Measurements from ENCODE around the gene WASHC1. TPM values are rescaled to one million over a fixed set of nuclear protein-coding genes. Genes with fewer than 3 reads are reported as not detected.
"Not testable (repeated sequence)": the region's sequence is repeated elsewhere in the genome, so short reads cannot be mapped to it uniquely, and the experiment has no call there.

The WASHC1 gene
- total and polyA plus RNA-seq, 7 experiments from 2014 or later = 1.4 to 41.9 (median 19.7) TPM

- H3K4me3 ChIP-seq (ENCODE audit: low read length); DNase-seq; H3K9me3 Mint-ChIP-seq; H3K36me3 ChIP-seq (ENCODE audit: control insufficient read depth in 2 of 3, insufficient read depth in 3 of 3, low read length in 3 of 3); CTCF ChIA-PET; H3K36me3 Mint-ChIP-seq; H3K9me3 ChIP-seq (ENCODE audit: control insufficient read depth in 2 of 3, low read length in 3 of 3); H3K4me3 Mint-ChIP-seq; ATAC-seq; H3K27me3 ChIP-seq (ENCODE audit: control insufficient read depth in 2 of 2, insufficient read depth in 2 of 2, low read length in 2 of 2); POLR2A ChIA-PET; intact Hi-C loops (cut with micrococcal nuclease); H3K4me1 Mint-ChIP-seq; H3K4me1 ChIP-seq (ENCODE audit: control insufficient read depth in 2 of 2, insufficient read depth in 2 of 2, low read length in 2 of 2); H3K27ac ChIP-seq (ENCODE audit: low read depth, low read length); H3K27ac Mint-ChIP-seq: not testable (repeated sequence)
- peaks cover 0 to 18% (median 0%) of the 10 kb centered on the region in 5 donors for H3K27me3 Mint-ChIP-seq
These were observed 23.4 kb upstream of the WASHC1 start for GRCh38 chr9:52678-53077.

GRCh38 chr9:48190-48842 is 19.1 kb upstream of the WASHC1 start:
- H3K9me3 Mint-ChIP-seq; H3K36me3 Mint-ChIP-seq; intact Hi-C loops (cut with micrococcal nuclease); H3K4me3 ChIP-seq (ENCODE audit: low read length); POLR2A ChIA-PET; H3K4me1 ChIP-seq (ENCODE audit: control insufficient read depth in 2 of 2, insufficient read depth in 2 of 2, low read length in 2 of 2); H3K27me3 ChIP-seq (ENCODE audit: control insufficient read depth in 2 of 2, insufficient read depth in 2 of 2, low read length in 2 of 2); H3K27ac Mint-ChIP-seq; H3K4me1 Mint-ChIP-seq; H3K36me3 ChIP-seq (ENCODE audit: control insufficient read depth in 2 of 3, insufficient read depth in 3 of 3, low read length in 3 of 3); ATAC-seq; CTCF ChIA-PET; DNase-seq; H3K27ac ChIP-seq (ENCODE audit: low read depth, low read length); H3K4me3 Mint-ChIP-seq; H3K9me3 ChIP-seq (ENCODE audit: control insufficient read depth in 2 of 3, low read length in 3 of 3): not testable (repeated sequence)
- peaks cover 0 to 21% (median 0%) of the 10 kb centered on the region in 5 donors for H3K27me3 Mint-ChIP-seq

GRCh38 chr9:46639-47271 is 17.5 kb upstream of the WASHC1 start:
- POLR2A ChIA-PET; H3K27me3 ChIP-seq (ENCODE audit: control insufficient read depth in 2 of 2, insufficient read depth in 2 of 2, low read length in 2 of 2); H3K4me3 ChIP-seq (ENCODE audit: low read length); H3K36me3 Mint-ChIP-seq; H3K27ac Mint-ChIP-seq; H3K27ac ChIP-seq (ENCODE audit: low read depth, low read length); H3K9me3 Mint-ChIP-seq; H3K4me1 Mint-ChIP-seq; CTCF ChIA-PET; H3K4me1 ChIP-seq (ENCODE audit: control insufficient read depth in 2 of 2, insufficient read depth in 2 of 2, low read length in 2 of 2); intact Hi-C loops (cut with micrococcal nuclease); H3K9me3 ChIP-seq (ENCODE audit: control insufficient read depth in 2 of 3, low read length in 3 of 3); H3K4me3 Mint-ChIP-seq; H3K36me3 ChIP-seq (ENCODE audit: control insufficient read depth in 2 of 3, insufficient read depth in 3 of 3, low read length in 3 of 3); DNase-seq; ATAC-seq: not testable (repeated sequence)
- H3K27me3 Mint-ChIP-seq = peaks cover 0 to 30% (median 0%) of the 10 kb centered on the region in 5 donors

GRCh38 chr9:46164-46563 is 16.9 kb upstream of the WASHC1 start:
- CTCF ChIA-PET; ATAC-seq; H3K9me3 Mint-ChIP-seq; H3K36me3 ChIP-seq (ENCODE audit: control insufficient read depth in 2 of 3, insufficient read depth in 3 of 3, low read length in 3 of 3); intact Hi-C loops (cut with micrococcal nuclease); H3K27ac ChIP-seq (ENCODE audit: low read depth, low read length); DNase-seq; POLR2A ChIA-PET; H3K9me3 ChIP-seq (ENCODE audit: control insufficient read depth in 2 of 3, low read length in 3 of 3); H3K27me3 ChIP-seq (ENCODE audit: control insufficient read depth in 2 of 2, insufficient read depth in 2 of 2, low read length in 2 of 2); H3K4me3 Mint-ChIP-seq; H3K4me3 ChIP-seq (ENCODE audit: low read length); H3K27ac Mint-ChIP-seq; H3K4me1 Mint-ChIP-seq; H3K36me3 Mint-ChIP-seq; H3K4me1 ChIP-seq (ENCODE audit: control insufficient read depth in 2 of 2, insufficient read depth in 2 of 2, low read length in 2 of 2): not testable (repeated sequence)
- peaks cover 0 to 34% (median 0%) of the 10 kb centered on the region in 5 donors for H3K27me3 Mint-ChIP-seq

GRCh38 chr9:45180-45878 is 16.1 kb upstream of the WASHC1 start:
- H3K36me3 ChIP-seq (ENCODE audit: control insufficient read depth in 2 of 3, insufficient read depth in 3 of 3, low read length in 3 of 3); CTCF ChIA-PET; ATAC-seq; H3K4me1 ChIP-seq (ENCODE audit: control insufficient read depth in 2 of 2, insufficient read depth in 2 of 2, low read length in 2 of 2); DNase-seq; H3K36me3 Mint-ChIP-seq; H3K27ac ChIP-seq (ENCODE audit: low read depth, low read length); H3K4me3 ChIP-seq (ENCODE audit: low read length); H3K4me3 Mint-ChIP-seq; H3K4me1 Mint-ChIP-seq; H3K27ac Mint-ChIP-seq; H3K27me3 ChIP-seq (ENCODE audit: control insufficient read depth in 2 of 2, insufficient read depth in 2 of 2, low read length in 2 of 2); intact Hi-C loops (cut with micrococcal nuclease); H3K9me3 Mint-ChIP-seq; POLR2A ChIA-PET; H3K9me3 ChIP-seq (ENCODE audit: control insufficient read depth in 2 of 3, low read length in 3 of 3): not testable (repeated sequence)
- peaks cover 0 to 32% (median 0%) of the 10 kb centered on the region in 5 donors for H3K27me3 Mint-ChIP-seq

- H3K36me3 ChIP-seq (ENCODE audit: control insufficient read depth in 2 of 3, insufficient read depth in 3 of 3, low read length in 3 of 3); H3K9me3 Mint-ChIP-seq; H3K27ac Mint-ChIP-seq; H3K9me3 ChIP-seq (ENCODE audit: control insufficient read depth in 2 of 3, low read length in 3 of 3); H3K4me1 Mint-ChIP-seq; CTCF ChIA-PET; H3K4me1 ChIP-seq (ENCODE audit: control insufficient read depth in 2 of 2, insufficient read depth in 2 of 2, low read length in 2 of 2); ATAC-seq; DNase-seq; H3K36me3 Mint-ChIP-seq; H3K4me3 ChIP-seq (ENCODE audit: low read length); H3K27ac ChIP-seq (ENCODE audit: low read depth, low read length); H3K4me3 Mint-ChIP-seq; POLR2A ChIA-PET; H3K27me3 ChIP-seq (ENCODE audit: control insufficient read depth in 2 of 2, insufficient read depth in 2 of 2, low read length in 2 of 2); intact Hi-C loops (cut with micrococcal nuclease): not testable (repeated sequence)
- peaks cover 0 to 29% (median 0%) of the 10 kb centered on the region in 5 donors for H3K27me3 Mint-ChIP-seq
These were observed 15.2 kb upstream of the WASHC1 start for GRCh38 chr9:44416-44815.

- H3K9me3 Mint-ChIP-seq; H3K27ac ChIP-seq (ENCODE audit: low read depth, low read length); CTCF ChIA-PET: not testable (repeated sequence)
These were observed 14.4 kb upstream of the WASHC1 start for GRCh38 chr9:43636-44035.

More at GRCh38 chr9:43636-44035, 14.4 kb upstream of the WASHC1 start:
- H3K27ac Mint-ChIP-seq; ATAC-seq; DNase-seq; H3K27me3 ChIP-seq (ENCODE audit: control insufficient read depth in 2 of 2, insufficient read depth in 2 of 2, low read length in 2 of 2); H3K4me1 Mint-ChIP-seq; intact Hi-C loops (cut with micrococcal nuclease); H3K4me3 Mint-ChIP-seq; H3K36me3 Mint-ChIP-seq; H3K4me3 ChIP-seq (ENCODE audit: low read length); H3K9me3 ChIP-seq (ENCODE audit: control insufficient read depth in 2 of 3, low read length in 3 of 3); H3K36me3 ChIP-seq (ENCODE audit: control insufficient read depth in 2 of 3, insufficient read depth in 3 of 3, low read length in 3 of 3); POLR2A ChIA-PET; H3K4me1 ChIP-seq (ENCODE audit: control insufficient read depth in 2 of 2, insufficient read depth in 2 of 2, low read length in 2 of 2): not testable (repeated sequence)
- H3K27me3 Mint-ChIP-seq = peaks cover 0 to 28% (median 0%) of the 10 kb centered on the region in 5 donors
